GM12892 (cell line): Measurements from ENCODE around the gene KLHL18.
"Not testable (repeated sequence)": the region's sequence is repeated elsewhere in the genome, so short reads cannot be mapped to it uniquely, and the experiment has no call there.

ENCODE experiments used
- POLR2A ChIP-seq: IDR thresholded peaks from 2 replicates; pipeline ENCODE4 v1.6.1; 2011; ENCODE audit warnings: low read depth, low read length, control low read depth
- POLR2AphosphoS5 ChIP-seq: IDR thresholded peaks from 2 replicates; pipeline ENCODE4 v1.6.1; 2011; ENCODE audit warnings: low read depth, low read length, control low read depth
- TAF1 ChIP-seq: IDR thresholded peaks from 2 replicates; pipeline ENCODE4 v1.6.1; 2011; ENCODE audit warnings: low read depth, mild to moderate bottlenecking, control low read depth, low read length, borderline replicate concordance

GRCh38 chr3:47360110-47360517 lies 77.4 kb downstream of the KLHL18 start:
- TF ChIP-seq POLR2AphosphoS5, TAF1, POLR2A: not testable (repeated sequence)
